GM11168 (cell line): ENCODE results near the gene BICDL1.

Source experiments
- in situ Hi-C: fragments of 300-500 bp; cut with MboI; formaldehyde crosslinking; loops from one replicate; pipeline ENCODE4 v1.12.0; 2022; ENCODE audit warnings: low sequenced_read_pairs; ENCODE audit not compliant: unreplicated experiment

The BICDL1 gene

DNA sequence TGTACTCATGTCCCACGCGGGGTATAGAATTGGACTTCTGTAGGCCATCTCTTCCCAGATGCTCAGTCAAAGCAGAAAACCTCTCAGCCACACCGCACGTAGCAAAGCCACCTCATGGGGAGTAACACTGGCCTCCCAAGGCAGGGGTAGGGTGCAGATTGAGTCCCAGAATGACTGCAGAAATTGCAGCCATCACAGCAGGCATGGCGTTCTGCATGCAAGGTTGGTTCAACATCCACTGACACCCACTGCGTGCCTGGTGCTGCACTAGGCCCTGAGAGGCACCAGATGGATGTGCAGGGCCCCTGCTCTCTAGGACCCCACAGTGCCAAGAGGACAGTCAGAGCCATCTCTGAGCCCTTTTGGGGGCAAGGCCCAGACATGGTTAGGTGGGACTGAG is 87.6 kb downstream of the BICDL1 start:
- in situ Hi-C loops = no loop called here

DNA sequence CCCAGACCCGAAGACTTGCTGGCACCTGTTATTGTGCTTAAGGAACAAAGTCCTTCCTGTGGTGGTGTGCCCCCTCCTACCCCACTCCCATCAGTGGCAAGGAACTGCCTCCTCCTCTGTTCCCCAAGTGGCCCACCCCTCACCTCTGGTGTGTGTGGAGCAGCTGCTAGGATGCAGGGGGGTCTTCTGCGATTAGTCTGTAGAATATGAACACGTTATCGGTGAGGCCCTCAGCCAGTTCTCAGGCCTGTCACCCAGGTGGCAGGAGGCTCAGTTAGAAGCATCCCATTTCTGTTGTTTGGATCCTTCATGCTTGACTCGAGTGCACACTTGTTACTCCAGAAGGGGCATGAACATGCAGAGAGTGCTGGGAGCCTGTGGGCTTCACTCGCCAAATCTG is 88.2 kb downstream of the BICDL1 start:
- in situ Hi-C loops = no loop called here

DNA sequence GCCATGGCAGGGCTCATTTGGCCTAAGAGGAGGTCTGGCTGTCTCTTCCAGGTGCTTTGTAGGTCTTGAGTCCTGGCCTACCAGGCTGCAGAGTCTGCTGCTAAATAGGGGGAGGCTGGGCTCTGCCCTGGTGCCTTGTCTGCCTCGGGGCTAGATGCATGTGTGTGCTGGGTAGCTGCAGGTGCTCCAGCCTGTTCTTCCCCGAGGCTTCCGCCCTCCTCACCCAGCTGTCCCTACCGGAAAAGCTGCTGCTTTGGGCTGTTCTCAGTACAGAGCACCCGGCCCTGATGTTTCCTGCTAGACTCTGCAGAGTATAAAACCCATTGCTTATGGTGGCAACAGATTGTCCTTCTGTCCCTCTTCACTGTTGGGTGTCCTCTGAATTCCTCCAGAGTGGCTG is 89.8 kb downstream of the BICDL1 start:
- in situ Hi-C loops = no loop called here

DNA sequence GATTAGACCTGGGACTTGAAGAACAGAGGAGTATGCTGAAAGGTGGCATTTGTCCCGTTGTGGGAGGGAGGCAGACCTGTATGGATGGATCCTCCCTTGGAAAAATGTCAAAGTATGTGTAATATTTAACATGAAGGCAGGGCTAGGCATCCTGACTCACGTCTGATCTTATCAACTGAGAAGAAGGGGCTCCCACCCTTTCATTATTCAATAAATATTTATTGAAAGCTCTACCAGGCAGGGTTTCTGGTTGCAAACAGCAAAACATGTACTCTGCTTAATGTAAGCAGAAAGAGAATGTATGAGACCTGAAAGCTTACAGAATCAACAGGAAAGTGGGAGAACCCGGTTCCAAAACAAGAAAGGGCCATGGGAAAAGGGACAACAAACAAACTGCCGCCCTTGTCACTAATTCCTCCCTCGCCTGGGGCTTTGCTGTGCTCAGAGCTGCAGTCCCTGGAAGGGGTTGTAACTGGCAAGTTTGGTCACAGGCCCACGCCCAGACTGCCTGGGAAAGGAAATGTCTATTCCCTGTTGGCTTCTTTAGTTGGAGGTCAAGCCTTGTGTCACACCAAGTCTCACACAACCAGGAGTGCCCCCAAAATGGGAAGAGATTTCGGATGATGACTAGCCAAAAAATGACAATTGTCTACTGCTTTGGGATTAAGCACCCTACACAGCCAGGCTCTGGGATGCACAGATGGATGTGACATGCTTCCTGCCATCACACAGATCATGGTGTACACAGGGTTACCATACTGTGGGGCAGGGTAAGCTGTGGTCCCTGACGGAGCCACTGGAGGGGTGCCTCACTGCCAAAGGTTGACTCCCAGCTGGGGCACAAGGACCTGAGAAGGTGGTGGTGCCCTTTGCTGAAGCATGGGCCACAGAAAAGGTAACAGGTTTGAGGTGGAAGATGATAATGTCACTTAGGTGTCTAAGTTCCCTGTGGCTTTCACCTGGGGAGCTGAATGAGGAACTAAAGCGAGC is 90.7 kb downstream of the BICDL1 start:
- in situ Hi-C loops = no loop called here

DNA sequence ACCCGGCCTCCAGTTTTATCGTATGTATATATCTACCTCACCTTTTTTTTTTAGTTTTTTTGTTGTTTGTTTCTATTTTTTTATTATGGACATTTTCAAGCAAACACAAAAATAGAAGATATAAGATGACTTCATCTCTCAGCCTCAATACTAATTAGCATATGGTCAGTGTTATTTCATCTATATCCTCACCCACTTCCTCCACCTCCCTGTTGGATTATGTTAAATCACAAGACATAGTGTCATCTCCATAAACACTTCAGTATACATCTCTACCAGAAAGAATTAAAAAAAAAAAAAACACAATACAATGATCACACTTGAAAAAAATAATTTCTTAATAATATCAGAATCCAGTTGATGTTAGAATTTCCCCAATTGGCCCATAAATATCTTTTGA is 92.6 kb downstream of the BICDL1 start:
- in situ Hi-C loops = no loop called here

DNA sequence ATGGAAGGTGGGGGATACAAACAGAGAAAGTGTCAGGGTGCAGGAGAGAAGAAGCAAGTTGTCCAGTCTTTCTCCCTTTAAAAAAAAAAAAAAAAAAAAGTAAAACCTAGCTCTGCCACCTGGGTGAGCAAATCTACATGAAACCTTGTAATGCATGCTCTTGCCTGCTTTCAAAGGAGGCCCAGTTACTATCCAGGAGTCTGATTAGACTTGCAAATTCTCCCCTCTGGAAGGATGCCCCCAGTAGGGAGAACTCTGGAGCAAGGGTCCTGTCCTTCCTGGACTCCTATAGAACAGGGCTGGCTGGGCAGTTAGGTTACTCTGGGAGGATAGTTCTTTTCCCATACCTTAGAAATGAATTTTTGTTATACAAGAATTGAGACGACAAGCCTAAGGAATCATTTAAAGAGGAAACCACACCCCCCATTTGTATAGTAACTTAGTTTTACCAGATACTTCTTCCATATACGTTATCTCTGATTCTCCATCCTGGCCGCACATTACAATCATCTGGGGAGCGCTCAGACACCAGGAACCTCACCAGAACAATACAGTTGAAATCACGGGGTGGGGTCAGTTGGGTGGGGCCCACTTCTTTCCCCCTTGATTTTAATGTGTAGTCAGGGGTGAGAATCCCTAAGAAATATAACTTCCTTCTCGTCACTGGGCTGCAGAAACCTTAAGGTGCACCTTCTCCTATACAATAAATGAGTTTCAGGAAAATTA is 97.0 kb downstream of the BICDL1 start:
- in situ Hi-C loops = loop anchor here (5.0 kb wide), 1 partner anchor 36 kb away; no protein-coding TSS in a partner anchor

DNA sequence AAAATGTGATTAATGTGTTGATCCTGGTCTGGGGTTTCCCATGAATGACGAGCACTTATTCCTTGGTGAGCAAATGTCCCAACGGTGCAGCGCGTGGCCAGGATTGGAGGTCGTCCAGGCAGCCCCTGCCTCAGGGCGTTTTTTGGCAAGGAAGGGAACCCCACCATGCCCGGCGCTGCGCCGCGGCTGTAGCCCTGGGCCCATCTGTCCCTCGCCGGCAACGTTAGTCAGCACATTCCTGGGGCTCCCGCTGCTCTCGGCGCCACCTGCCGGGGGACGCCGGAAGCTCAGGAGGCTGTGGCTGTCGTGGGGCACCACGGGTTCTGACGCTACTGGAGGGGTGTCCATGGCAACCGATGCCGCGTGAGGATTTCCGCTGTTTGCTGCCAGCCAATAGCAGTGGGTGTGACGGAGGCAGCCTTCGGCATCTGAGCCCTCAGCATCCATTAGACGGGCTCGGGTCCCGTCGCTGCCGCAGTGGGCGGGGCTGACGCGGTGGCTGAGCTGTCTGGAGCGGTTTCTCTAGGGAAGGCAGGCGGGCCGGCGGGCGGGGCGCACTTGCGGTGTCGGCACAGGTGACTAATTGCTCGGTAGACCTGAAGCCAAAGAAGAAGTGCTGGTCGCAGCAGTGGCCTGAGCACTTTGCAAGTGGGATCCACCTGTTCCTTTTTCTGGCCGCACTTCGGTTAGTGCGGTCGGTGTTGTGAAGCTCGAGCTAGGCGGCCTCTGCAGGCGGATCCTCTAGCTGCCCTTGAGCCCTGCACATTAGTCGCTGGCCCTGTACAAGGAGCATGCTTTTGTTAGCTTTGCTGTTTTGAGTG is 98.0 kb downstream of the BICDL1 start:
- in situ Hi-C loops = loop anchor here (5.0 kb wide), 1 partner anchor 35 kb away; no protein-coding TSS in a partner anchor

DNA sequence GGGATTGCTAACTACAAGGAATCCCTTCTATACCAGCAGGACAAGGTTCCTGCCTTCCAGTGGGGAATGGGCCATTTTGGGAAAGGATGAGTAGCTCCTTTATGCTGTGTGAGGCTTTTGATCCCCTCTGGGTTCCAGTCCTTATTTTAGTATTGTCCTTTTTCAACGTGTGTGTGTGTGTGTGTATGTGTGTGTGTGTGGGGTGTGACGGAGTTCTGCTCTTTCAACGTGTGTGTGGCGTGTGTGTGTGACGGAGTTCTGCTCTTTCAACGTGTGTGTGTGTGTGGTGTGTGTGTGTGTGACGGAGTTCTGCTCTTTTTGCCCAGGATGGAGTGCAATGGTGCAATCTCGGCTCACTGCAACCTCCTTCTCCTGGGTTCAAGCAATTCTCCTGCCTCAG is 100.1 kb downstream of the BICDL1 start:
- in situ Hi-C loops = loop anchor here (5.0 kb wide), 1 partner anchor 33 kb away; no protein-coding TSS in a partner anchor

DNA sequence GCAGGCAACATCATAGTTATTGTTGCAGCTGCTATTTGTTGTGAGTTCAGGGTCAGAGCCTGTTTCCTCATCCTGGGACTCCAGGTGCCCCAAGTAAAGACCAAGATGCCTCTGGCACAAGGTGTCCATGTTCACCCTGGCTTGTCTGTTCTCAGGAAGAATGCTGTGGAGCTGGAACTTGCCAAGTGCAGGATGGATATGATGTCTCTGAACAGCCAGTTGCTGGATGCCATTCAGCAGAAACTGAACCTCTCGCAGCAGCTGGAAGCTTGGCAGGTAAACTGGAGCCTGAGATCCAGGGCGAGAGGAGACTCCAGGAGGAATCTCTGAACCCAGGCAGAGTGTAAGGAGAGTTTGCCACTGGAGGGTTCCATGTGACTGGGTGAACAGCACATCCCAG is 100.8 kb downstream of the BICDL1 start:
- in situ Hi-C loops = loop anchor here (5.0 kb wide), 1 partner anchor 33 kb away; no protein-coding TSS in a partner anchor

DNA sequence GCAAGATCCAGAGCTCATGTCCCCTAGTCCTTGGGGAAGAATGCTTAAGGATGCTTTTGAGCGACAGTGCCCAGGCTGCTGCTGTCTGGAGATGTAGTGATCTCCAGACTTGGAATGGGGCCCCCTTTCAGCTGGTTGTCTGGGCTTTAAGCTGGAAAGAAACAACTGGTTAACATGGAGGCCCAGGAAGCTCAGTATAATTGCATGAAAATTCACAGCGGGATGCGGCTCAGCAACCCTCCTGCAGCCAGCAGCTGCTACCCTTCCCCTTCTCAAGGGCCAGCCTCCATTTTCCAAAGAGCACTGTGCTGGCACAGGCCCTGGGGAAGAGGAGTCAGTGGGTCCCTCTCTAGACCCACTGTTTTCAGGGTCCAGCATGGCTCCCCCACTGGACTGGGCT is 101.2 kb downstream of the BICDL1 start:
- in situ Hi-C loops = no loop called here

DNA sequence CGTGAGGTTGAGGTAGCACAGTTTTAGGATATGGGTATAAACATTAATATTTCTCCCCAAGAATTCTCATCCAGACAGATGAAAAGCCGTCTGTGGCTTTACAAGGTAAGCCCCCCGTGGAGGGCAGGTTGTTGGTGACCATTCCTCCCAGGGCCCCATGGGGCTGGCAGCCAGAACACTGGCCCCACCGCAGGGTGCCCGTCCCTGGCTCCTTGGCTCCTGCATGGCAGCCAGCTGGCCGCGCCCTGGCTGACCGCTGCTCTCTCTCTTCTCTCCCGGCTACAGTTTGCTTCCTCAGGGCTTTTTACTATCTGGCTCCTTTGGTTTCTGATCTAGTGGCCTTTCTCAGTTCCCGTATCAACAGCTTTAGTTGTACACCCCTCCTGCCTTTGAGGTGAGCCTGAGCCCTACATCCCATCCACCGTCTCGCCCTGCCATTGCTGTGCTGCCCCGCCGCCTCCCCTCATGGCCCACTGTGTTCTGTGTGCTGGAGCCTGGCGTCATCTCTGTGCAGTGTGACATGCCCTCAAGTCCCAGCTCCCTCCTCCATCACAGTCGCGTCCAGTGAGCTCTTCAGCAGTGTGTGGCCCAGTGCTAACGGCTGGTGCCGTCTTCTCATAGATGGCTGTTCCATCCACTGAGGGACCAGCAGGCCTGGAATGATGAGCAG is 101.7 kb downstream of the BICDL1 start:
- in situ Hi-C loops = no loop called here

DNA sequence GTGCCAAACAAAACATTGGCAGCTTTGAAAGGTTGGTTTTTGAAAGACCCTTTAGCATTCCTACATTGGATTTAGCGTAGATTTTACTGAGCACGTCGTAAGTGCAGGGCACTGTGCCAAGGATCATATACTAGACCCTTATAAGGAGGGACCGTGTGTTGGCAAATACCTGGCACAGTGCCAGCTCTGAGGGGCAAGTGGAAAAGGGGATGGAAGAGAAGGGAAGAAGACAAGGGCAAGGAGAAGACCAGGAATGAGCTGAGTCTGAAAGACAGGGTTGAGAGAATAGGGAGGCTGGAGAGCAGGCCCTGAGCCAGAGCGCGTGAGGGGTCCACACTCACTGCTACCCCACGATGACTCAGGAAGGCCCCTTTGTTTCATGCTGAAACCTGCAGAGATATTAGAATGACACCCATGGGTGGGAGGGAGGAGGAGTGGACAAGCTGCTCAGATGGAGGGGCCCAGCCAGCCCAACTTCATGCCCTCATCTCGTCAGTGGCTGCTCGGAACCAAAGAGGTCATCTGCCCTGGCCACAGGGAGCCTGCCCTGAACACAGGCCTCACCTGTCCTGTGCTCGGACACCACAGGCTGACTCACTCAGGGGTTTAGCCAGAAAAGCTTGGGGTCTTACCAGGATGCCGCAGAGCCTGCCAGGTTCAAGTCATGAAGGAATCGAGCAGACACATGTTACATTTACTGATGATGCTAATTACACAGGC is 102.5 kb downstream of the BICDL1 start:
- in situ Hi-C loops = no loop called here

DNA sequence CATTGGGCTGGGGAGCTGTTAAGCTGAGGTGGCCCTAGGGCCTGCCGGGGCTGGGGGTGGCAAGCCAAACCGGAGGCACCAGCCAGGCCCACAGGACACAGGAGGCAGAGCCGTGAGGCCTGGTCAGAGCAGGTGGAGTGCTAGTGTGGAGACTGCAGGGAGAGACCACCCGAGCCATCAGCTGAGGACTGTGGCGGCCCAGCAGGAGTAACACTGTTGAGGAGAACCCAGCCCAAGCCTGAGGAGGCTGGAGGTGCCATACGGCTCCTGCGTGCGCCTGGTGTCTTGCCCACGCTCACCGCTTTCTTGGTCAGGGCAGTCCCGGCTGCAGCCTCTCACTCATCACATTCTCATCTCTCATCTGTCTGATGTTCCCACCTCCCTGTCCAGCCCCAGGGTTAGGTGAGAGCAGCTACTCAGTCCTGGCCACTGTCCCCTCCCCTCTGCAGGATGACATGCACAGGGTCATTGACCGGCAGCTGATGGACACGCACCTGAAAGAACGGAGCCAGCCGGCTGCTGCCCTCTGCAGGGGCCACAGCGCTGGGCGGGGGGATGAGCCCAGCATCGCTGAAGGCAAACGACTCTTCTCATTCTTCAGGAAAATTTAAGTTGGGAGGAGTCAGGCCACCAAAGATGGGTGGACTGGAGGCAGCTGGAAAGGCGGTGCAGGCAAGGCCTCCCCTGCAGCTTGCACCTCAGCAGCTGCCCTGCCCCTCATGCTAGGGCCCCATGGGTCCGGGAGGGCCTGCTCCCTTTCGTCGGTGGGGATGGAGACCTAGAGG is 103.7 kb downstream of the BICDL1 start:
- in situ Hi-C loops = no loop called here

DNA sequence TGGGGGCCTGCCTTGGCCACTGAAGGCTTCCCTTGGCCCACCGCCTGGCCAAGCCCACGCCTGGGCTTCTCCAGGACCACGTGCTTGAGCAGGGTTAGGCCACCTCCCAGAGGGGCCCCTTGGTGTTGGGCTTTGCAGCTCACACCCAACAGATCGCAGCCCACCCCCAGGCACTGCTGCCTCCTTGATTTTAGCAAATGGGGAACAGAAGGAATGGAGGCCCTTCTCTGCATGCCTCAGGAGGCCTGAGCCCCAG is 104.2 kb downstream of the BICDL1 start:
- in situ Hi-C loops = no loop called here

DNA sequence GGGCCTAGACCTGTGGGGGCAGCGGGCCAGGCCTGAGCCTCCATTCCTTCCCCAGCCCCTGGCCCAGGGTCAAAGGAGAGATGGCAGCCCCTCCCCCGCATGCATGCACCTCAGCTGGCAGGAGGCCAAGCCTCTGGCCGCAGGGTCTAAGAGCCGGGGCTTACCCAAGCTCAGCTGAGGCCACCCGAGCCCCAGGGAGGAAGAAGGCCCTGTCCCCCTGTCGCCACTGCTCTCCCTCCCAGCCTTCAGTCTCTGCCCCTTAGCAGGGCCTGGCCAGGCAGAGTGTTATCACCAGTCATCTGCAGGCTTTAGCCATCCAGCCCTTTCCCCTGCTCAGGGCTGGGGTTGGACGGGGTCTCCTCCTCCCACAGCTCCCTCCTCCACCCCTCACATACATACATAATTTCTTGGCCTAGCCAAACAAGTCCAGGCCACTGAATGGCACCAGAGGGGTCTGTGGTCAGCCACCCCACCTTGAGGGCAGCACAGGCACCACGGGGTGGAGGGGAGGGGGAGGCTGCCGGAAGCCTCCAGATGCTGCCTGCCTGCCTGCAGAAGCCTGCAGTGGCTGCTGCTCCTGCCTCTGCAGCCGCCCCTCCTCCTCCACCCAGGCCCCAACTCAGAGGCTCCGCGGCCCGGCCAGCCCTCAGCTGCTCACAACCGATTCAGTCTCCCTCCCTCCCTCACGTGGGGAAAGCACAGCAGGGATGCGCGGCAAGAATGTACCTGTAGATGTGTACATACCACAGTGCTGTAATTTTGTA is 104.7 kb downstream of the BICDL1 start:
- in situ Hi-C loops = no loop called here

DNA sequence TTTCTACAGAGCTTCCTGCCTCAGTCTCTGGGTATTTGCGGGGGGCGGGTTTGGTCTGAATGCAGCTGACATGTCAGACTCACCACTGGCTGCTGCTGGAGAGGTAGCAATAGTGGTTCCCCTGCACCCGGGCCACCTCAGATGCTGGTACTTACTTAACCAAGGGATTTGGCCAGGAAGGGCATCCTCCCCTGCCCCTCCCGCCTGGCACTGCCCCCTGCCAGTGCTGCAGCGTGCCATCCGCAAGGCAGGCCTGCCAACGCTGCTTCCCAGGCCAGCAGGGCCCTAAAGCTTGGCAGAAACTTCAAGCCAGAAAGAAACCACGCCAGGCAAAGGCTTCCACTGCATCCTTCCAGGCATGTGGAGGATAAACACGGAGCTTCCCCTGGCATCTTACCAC is 105.4 kb downstream of the BICDL1 start:
- in situ Hi-C loops = no loop called here

DNA sequence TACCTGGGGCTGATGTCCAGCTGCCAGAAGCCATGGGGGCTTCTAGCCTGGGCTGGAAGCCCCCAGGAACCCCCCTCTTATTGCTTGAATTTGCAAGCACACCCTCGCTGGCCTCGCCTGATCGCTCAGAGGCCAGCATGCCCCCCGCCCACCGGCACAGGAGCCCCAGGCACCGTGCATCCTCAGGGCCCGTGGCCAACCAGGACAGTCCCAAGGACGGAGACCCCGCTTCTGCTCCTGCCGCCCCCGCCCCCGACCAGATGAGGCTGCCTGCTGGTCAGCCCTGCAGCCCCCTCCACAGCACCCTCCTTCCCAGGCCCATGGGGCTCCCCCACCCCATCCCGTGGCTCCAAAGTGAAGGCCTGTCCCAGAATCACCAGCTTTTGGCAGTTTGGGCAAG is 106.3 kb downstream of the BICDL1 start:
- in situ Hi-C loops = no loop called here

DNA sequence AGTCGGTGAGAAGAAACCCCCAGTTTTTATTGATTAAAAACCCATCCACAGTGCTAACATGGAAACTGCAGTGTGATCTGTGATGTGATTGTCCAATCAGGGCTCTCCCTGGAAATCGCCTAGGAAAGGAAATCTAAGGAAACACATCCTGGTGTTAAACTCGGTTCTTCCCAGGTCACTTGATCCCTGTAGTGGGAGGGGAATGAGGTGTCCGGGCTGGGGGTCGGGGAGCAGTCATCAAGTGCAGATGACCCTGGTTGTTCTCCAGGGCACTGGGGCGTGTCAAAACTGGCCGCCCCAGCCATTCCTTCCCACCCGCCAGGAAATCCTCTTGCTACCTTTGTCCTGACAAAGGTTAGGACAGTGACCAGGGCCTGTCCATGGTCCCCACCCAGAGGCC is 106.7 kb downstream of the BICDL1 start:
- in situ Hi-C loops = no loop called here
